Stimulated activated CD4-positive, alpha-beta T cell treated with anti-CD3 and anti-CD28 coated beads, Interleukin-1b, Interleukin-23, amount 100 ng/mL, for 24 hours (primary cell): ENCODE data around the gene CHRNB2.
A peak's percentile ranks its signal among the peaks of the same experiment; 100 is the strongest.

ENCODE experiments used
- DNase-seq, 4 experiments: peaks; one replicate each; pipeline ENCODE4 v3.0.0-alpha.2; 2020; ENCODE audit warnings: low read depth in 4 of 4, low spot score in 1 of 4

The CHRNB2 gene

GRCh38 chr1:154578058-154578418 is 10.5 kb downstream of the CHRNB2 start:
- DNase-seq = no peak

GRCh38 chr1:154579374-154579773 is 11.8 kb downstream of the CHRNB2 start:
- DNase-seq = no peak

GRCh38 chr1:154581766-154582165 is 14.2 kb downstream of the CHRNB2 start:
- no peak for DNase-seq

DNA sequence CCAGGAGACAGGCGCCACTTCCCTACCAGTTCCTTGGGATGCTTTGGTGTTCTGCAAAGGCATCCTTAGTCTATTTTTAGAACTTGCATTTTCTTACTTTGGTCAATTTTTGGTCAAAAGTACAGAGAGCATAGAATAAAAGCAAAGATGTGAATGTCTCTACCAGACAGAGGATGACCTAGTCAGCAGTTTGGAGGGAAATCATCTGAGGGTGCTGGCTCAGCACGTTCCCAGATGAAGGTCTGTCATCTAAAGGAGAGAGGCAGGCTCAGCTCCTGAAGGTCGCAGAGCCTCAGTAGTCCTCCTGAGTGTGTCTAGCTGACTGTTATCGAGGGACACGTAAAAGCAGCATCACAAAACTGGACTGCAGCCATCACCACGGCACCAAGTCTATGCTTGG is 15.3 kb downstream of the CHRNB2 start:
- DNase-seq = no peak

- DNase-seq = no peak
These were observed 16.2 kb downstream of the CHRNB2 start for GRCh38 chr1:154583773-154584172.

- no peak for DNase-seq
These were observed 16.9 kb downstream of the CHRNB2 start for GRCh38 chr1:154584267-154584994.

GRCh38 chr1:154586231-154586630 is 18.7 kb downstream of the CHRNB2 start:
- DNase-seq = no peak

GRCh38 chr1:154586641-154587040 is 19.1 kb downstream of the CHRNB2 start:
- no peak for DNase-seq

- no peak for DNase-seq
These were observed 22.2 kb downstream of the CHRNB2 start for GRCh38 chr1:154589780-154590179.

- no peak for DNase-seq
These were observed 23.2 kb downstream of the CHRNB2 start for GRCh38 chr1:154590756-154591155.

- no peak for DNase-seq
These were observed 23.6 kb downstream of the CHRNB2 start for GRCh38 chr1:154591206-154591605.

- DNase-seq = no peak
These were observed 25.8 kb downstream of the CHRNB2 start for GRCh38 chr1:154593390-154593789.

DNA sequence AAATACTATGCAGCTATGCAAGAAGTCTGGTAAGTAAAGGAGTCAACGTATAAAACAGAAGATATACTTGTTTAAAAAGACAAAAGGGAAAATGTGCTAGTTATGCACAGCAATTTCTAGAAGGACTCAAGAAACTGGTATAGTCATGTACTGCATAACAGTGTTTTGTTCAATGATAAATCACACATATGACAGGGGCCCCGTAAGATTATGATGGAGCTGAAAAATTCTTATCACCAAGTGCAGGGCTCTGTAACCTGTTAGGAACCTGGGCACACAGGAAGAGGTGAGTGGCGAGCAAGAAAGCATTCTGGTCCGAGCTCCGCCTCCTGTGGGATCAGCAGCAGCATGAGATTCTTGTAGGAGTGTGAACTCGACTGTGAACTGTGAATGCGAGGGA is 27.2 kb downstream of the CHRNB2 start:
- no peak for DNase-seq

DNA sequence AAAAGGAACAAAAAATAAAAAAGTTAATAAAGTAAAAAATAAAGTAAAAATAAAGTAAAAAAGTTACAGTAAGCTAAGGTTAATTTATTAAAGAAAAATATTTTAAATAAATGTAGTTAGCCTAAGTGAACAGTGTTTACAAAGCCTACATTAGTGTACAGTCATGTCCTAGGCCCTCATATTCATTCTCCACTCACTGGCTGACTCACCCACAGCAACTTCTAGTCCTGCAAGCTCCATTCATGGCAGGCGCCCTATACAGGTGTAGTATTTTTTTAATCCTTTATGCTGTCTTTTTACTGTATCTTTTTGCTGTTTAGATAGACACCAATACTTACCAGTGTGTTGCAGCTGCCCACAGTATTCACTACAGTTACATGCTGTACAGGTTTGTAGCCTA is 28.0 kb downstream of the CHRNB2 start:
- no peak for DNase-seq

- no peak for DNase-seq
These were observed 31.5 kb downstream of the CHRNB2 start for GRCh38 chr1:154598871-154599635.

DNA sequence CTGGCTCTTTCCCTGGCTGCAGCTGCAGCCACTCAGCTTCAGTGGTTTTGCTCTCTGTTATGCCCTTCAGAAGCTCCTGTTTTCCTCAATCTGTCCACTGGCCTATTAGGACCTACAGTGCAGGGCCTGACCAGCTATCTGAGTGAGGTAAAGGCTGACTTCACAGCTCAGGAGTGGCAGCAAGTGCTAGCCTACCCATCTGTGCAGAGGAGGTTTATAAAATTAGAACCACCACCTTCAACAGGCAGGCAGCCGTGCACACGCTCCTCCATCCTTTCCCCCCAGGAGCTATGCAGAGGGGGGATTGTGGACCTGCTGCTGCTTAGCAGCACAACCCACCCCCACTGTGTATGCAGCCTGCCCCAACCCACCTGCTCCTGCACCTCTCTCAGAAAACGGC is 32.1 kb downstream of the CHRNB2 start:
- DNase-seq = no peak

DNA sequence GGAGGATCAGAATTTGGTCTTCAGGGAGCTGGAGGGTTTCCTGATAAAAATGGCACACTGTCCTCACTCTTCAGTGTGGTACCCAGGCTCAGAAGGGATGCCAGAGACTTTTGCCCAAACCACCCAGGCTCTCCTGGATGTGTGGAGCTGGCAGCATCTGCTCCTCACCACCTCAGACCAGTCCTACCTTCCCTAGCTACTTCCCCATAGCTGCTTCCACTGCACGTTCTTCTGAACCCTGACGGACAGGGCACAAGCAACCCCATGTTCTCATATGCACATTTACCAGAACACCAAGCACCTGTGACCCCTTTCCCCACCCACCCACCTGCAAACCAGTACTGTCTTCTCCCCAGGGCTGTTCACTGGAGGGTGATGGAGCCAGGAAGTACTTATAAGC is 35.7 kb downstream of the CHRNB2 start:
- no peak for DNase-seq

DNA sequence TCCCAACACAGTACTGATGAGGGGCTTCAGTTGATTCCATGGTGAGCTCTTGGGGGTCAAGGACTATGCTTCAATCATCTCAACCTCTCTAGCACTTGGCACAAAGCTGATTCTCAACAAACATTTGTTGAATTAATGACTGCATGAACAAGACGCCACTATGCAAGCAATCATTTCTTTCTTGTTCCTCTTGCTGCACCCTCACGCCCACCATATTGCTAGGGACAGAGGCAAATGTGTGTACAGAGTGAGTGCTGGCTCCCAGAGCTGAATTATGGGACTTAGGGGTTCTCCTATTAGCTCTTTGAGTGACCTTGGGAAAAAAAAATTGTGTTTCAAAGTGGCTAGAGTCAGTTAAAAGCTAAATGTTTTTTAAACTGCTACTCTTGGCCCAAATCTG is 38.0 kb downstream of the CHRNB2 start:
- no peak for DNase-seq

- no peak for DNase-seq
These were observed 39.6 kb downstream of the CHRNB2 start for GRCh38 chr1:154607106-154607608.

DNA sequence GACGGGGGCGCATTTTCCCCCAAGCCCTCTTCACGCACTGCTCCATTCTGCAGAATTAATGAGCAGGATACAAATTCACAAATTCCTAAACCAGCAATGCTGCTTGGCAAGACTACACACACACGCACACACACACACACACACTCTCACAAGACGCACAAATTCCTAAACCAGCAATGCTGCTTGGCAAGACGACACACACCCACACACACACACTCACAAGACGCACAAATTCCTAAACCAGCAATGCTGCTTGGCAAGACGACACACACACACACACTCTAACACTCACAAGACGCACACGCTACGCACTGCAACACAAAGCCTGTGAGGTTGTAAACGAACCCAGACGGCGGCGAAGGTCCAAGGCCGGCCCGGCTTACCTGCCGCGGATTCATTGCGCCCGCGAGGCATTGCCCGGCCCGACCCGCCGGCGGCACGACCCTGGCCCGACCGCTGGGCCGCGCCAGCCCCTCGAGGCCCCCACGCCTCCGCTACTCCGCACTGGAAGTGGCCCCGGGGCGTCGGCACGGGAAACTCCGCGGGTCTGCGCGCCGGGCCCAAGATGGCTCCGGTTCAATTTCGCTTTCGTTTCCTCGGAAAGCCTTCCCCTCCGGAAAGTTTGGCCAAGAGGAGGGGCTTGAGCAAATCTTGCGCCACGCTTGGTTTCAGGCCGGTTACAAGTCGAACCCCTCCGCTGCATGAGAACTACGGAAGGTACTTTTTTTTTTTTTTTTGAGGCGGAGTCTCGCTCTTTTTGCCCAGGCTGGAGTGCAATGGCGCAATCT is 40.2 kb downstream of the CHRNB2 start, which contains the start of gene ADAR:
ADAR (minus strand) TSS at position 578 of the 788 bp plus-strand sequence; CDS start at position 398, 180 bp downstream.
- peak; percentile 69 to 85 (median 76) for DNase-seq

DNA sequence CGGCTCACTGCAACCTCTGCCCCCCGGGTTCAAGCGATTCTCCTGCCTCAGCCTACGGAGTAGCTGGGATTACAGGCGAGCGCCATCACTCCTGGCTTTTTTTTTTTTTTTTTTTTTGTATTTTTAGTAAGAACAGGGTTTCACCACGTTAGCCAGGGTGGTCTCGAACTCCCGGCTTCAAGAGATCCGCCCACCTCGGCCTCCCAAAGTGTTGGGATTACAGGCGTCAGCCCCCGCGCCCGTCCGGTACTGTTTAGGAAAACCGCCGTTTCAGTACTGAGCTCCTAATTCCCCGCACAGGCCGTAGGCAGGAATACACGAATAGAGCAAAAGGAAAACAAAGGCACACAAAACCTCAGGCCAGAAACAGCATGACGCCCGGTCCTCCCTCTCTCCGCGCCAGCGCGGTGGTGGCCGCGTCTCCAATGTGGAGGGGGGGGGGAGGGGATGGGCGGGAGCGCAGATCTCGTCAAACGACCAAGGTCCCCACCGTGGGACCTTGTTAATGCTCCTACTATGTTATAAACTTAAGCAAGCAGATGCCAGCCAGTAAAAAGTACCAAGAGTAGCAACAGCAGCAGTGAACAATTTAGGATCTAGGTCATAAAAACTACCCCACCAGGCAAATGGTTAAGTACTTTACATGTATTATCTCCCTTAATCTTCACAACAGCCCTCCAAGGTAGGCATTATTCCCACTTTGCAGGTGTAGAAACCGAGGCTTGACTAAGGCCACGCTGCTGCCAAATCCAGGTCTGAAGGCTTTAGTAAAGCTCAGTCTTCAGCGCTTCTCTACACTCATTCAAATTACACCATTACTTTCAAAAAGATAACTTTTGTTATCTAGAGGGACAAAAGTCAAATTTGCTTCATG is 41.1 kb downstream of the CHRNB2 start:
- no peak for DNase-seq
